GM18499 (cell line): ENCODE results near the gene PPP6R3.

Source experiments
- ATAC-seq: cut with Tn5 transposase; IDR thresholded peaks from one replicate; pipeline ENCODE4 v1.9.1; 2021; ENCODE audit warnings: moderate number of reproducible peaks; ENCODE audit not compliant: insufficient read depth, unreplicated experiment

Gene PPP6R3

DNA sequence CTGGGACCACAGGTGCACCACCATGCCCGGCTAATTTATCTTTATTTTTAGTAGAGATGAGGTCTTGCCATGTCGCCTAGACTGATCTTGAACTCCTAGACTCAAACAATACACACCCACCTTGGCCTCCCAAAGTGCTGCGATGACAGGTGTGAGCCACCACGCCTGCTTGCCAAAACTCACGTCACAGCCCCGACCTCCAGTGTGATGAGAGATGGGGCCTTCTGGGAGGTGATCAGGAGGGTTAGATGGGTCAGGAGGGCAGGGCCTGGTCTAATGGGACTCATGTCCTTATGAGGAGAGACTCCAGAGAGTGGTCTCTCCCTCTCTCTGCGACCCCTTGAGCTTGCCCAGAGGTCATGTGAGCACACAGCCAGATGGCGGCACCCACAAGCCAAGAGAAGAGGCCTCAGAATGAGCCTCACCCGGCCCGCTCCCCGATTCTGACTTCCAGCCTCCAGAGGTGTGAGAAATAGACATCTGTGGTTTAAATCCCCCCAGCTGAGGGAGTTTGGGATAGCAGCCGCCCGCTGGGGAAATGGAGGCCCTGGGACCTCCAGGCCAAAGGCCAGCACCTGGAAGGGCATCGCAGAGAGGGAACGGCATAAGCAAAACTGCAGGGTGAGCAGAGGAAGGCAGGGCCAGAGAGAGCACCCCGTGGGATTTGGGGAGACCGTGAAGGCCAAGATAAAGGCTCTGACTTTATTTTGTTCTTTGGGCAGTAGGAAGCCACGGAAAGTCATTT is 199.7 kb downstream of the PPP6R3 start:
- no peak for ATAC-seq

- ATAC-seq, result no peak
Measured at GRCh38 chr11:68661014-68661413, 200.5 kb downstream of the PPP6R3 start.

DNA sequence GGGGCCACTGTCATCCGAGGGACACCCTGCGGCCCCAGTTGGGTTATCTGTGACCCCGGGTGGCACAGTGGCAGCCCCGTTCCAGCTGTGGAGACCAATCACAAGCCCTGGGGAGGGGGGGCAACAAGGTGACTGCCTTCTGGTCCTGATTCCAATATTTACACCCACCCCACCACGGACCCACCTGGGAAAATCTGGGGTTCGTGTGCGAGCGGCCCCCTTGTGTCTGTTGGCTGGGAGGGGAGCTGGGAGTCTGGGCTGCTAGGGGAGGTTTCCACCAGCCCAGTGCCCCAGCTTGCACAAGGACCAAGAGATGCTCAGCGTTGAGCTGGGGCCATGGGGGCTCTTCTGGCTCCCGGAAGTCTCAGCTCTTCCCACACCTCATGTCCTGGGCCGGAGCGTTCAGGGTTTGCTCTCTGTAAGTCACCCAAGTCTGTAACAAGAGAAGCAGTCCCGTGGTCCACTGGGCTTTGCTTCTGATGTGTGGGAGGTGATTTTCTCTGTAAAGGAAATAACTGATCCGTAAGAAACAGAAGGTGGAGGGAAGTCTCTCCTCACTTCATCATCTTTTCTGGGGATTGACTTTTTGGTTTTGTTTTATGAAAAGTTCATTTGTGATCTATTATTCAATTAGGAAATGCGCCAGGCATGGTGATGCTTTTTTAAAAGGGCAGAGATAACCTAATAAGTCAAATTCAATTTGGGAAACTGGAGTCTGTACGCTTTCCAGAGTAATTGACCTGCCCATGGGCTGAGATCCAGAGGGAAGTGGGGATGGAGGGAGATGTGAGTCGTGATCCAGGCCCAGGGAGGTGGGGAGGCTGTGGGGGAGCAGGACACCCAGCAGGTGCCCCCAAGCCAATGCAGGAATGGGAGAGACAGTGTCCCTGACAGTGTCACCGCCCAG is 201.4 kb downstream of the PPP6R3 start:
- ATAC-seq, result no peak

DNA sequence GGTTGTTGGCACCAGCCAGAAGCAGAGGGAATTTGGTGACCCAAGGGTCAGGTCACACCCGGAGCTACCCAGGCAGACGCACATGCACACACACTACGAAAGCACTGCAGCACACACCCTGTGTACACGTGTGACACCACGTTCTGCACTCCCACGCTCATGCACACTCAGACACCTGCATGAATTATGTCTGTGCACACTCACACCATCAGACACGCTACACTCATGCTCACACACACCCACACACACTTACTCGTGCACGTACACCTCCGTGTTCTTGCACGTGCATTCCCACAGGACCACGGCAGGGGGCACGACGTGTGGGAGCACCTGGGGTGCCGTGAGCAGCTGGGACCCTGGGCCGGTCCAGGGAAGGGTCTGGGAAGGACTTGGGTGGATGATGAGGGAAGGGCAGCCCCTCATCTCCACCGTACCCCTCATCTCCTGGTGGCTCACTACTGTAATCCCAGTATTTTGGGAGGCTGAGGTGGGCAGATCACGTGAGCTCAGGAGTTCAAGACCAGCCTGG is 203.0 kb downstream of the PPP6R3 start:
- ATAC-seq, result no peak

DNA sequence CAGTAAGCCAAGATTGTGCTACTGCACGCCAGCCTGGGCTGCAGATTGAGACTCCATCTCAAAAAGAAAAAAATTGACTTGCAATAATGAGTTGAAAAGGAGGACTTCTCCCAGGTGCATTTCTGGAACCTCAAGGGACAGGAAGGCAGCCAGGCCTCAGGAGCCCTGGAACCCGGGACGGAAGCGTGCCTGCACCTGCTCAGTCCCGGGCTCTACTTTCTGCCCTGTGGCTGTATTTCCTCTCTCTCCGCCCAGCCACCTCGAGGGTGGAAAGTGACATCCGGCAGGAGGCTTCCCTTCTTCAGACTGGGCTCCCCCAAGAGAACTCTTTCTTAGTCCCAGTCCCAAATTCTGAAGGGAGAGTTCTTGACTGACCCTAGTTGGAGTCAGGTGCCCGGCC is 203.6 kb downstream of the PPP6R3 start:
- no peak for ATAC-seq

DNA sequence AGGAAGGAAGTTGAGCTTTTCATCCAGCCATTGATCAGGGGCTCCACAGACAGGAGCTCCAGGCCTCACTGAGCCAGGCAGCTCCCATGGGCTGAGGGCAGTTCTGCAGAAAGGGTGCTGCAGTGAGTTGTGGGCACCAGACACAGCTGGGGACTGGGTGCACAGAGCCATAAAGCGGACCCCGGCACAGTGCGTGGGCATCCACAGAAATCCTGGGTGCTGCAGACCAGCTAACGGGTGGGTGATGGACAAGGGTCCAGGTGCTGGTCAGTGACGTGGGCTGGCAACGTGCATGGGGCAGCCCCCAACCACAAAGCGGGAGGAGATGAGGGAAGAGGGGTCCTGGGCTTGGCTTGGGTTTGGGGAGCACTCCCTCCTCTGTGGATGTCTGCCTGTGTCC is 204.4 kb downstream of the PPP6R3 start:
- ATAC-seq, result no peak
